Mucosa of descending colon (tissue), 3 donors: ENCODE data around the gene FAM234B. TPM values are rescaled to one million over a fixed set of nuclear protein-coding genes. Genes with fewer than 3 reads are reported as not detected.

Experiments used
- ATAC-seq: fragments of 200-7000 bp; cut with Tn5 transposase; one replicate; pipeline ENCODE4 v1.9.1; 2020; ENCODE audit warnings: mild to moderate bottlenecking, moderate library complexity
- DNase-seq, 3 donors: peaks; one replicate each; pipeline ENCODE4 v3.0.0-alpha.2; 2020
- H3K36me3 ChIP-seq: fragments of 200-600 bp; one replicate; pipeline ENCODE4 v1.8.0; 2021; ENCODE audit warnings: low read depth, mild to moderate bottlenecking
- H3K4me1 ChIP-seq: fragments of 200-600 bp; one replicate; pipeline ENCODE4 v1.8.0; 2021; ENCODE audit warnings: low read depth, mild to moderate bottlenecking
- H3K4me3 ChIP-seq: fragments of 200-600 bp; one replicate; pipeline ENCODE4 v1.8.0; 2021; ENCODE audit warnings: mild to moderate bottlenecking
- H3K9me3 ChIP-seq: fragments of 200-600 bp; one replicate; pipeline ENCODE4 v1.8.0; 2021; ENCODE audit warnings: mild to moderate bottlenecking
- intact Hi-C, 2 donors: fragments of 100-400 bp; cut with DNase I in 1 of 2; cut with micrococcal nuclease in 1 of 2; formaldehyde crosslinking; loops; one replicate each; pipeline versions ENCODE4 v1.11.0 to v1.11.1; 2022; cut with DNase I, micrococcal nuclease
- total RNA-seq, 3 donors: library from RNA; stranded (reverse); fragmentation: NEBNext Ultra II Directional in 2 of 3; extraction: Animal tissue kit (Norgen Biotek cat#: 25700) in 2 of 3; gene quantifications; one replicate each; pipeline versions ENCODE4 v1.2.1 to v1.2.4, GENCODE V29; 2021 to 2023
- TF ChIP-seq, protein P1 (sequence below): fragments of 200-600 bp; IDR thresholded peaks from one replicate; pipeline ENCODE4 v1.8.0; 2022; ENCODE audit warnings: antibody characterized with exemption, mild to moderate bottlenecking
- donor health status: DM: no; HTN: no; CAD: no; lungs with moderate emphysema.
- donor health status: DM: no; HTN: no; CAD: no.
- donor health status: DM: no; HTN: yes; CAD: no.

The FAM234B gene
- total RNA-seq, 3 donors from 2014 or later: 1.4 to 3.4 (median 1.9) TPM

GRCh38 chr12:13024531-13024916 is 19.7 kb upstream of the FAM234B start:
- H3K4me1 ChIP-seq: no peaks in the 10 kb centered on the region
- H3K9me3 ChIP-seq: no peaks in the 10 kb centered on the region
- TF ChIP-seq, protein P1, sequence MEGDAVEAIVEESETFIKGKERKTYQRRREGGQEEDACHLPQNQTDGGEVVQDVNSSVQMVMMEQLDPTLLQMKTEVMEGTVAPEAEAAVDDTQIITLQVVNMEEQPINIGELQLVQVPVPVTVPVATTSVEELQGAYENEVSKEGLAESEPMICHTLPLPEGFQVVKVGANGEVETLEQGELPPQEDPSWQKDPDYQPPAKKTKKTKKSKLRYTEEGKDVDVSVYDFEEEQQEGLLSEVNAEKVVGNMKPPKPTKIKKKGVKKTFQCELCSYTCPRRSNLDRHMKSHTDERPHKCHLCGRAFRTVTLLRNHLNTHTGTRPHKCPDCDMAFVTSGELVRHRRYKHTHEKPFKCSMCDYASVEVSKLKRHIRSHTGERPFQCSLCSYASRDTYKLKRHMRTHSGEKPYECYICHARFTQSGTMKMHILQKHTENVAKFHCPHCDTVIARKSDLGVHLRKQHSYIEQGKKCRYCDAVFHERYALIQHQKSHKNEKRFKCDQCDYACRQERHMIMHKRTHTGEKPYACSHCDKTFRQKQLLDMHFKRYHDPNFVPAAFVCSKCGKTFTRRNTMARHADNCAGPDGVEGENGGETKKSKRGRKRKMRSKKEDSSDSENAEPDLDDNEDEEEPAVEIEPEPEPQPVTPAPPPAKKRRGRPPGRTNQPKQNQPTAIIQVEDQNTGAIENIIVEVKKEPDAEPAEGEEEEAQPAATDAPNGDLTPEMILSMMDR: no peak
- H3K4me3 ChIP-seq: no peak overlapping the region
- H3K36me3 ChIP-seq: no peaks in the 10 kb centered on the region
- DNase-seq: no peak
- ATAC-seq: no peak
- intact Hi-C loops: no loop called here

DNA sequence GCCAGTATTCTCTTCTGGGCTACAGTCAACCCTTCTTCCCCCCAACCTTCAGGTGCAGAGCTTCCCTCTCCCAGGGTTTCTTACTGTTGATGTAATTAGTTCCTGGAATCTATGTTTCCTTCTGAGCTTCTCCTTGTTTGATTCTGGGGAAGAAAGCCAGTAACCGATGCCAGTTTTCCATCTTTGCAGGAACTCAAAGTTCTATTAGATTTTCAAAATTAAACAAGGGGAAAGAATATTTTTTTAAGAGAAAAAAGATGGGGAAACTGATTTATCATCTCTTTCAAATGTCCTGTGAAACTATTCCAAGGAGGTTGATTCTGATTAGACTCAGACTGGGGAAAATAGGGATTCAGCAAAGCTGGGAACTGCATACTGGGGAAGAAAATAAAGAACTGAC is 17.9 kb upstream of the FAM234B start:
- intact Hi-C loops: no loop called here
- Histone ChIP-seq H3K9me3 (no peaks in the 10 kb centered on the region), H3K4me3 (no peak overlapping the region), H3K4me1 (no peaks in the 10 kb centered on the region), H3K36me3 (no peaks in the 10 kb centered on the region)
- ATAC-seq (no peak), DNase-seq (no peak)
- TF ChIP-seq, protein P1: no peak

GRCh38 chr12:13027032-13027431 is 17.1 kb upstream of the FAM234B start:
- Histone ChIP-seq H3K36me3 (no peaks in the 10 kb centered on the region), H3K4me1 (no peaks in the 10 kb centered on the region), H3K9me3 (no peaks in the 10 kb centered on the region), H3K4me3 (no peak overlapping the region)
- TF ChIP-seq, protein P1: no peak
- no peak for ATAC-seq
- intact Hi-C loops: no loop called here
- no peak for DNase-seq

DNA sequence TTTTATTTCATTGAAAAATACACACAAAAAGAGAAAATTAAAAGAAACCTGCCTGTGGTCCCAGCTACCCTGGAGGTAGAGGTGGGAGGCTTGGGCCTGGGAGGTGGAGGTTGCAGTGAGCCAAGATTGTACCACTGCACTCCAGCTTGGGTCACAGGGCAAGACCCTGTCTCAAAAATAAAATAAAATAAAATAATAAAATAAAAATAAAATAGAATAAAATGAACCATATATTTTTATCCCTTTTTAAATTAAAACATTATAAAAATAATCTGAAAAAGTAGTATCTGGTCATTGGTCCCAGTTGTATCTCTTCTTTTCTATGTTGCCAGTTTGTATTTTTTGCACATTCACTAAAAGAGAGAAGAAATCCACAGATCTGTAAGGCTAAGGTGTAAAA is 16.7 kb upstream of the FAM234B start:
- TF ChIP-seq, protein P1: no peak
- ATAC-seq (no peak), DNase-seq (no peak)
- no peaks in the 10 kb centered on the region for H3K4me1 ChIP-seq
- intact Hi-C loops: no loop called here
- H3K36me3 ChIP-seq: no peaks in the 10 kb centered on the region
- no peak overlapping the region for H3K4me3 ChIP-seq
- no peaks in the 10 kb centered on the region for H3K9me3 ChIP-seq

GRCh38 chr12:13028825-13029570 is 15.2 kb upstream of the FAM234B start:
- Histone ChIP-seq H3K4me3 (no peak overlapping the region), H3K36me3 (no peaks in the 10 kb centered on the region), H3K9me3 (no peaks in the 10 kb centered on the region), H3K4me1 (no peaks in the 10 kb centered on the region)
- TF ChIP-seq, protein P1: no peak
- intact Hi-C loops: no loop called here
- ATAC-seq (no peak), DNase-seq (no peak)
